ENCODE results near the gene COX11.

DNA sequence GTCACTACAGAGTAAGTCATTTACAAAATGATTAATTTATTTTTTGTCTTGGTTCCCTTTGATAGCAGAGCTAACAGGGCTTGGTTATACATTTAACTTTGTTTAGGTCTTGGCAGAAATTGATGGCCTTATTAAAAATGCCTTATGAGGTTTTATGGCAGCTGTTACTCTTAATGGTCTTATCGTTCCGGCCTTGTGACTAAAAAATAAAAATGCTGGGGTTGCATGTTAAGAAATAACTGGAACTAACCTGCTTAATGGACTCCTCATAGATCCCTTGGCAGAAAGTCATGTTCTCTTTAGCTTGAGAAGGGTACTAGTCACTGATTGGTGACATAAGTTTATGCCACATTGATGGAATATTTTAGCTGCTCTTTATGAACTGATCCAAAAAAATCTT, 18.3 kb downstream of the COX11 start:
- no peak for TF ChIP-seq EZH2 (IDR thresholded peaks at IDR 0.05)
- TF ChIP-seq, protein P1, sequence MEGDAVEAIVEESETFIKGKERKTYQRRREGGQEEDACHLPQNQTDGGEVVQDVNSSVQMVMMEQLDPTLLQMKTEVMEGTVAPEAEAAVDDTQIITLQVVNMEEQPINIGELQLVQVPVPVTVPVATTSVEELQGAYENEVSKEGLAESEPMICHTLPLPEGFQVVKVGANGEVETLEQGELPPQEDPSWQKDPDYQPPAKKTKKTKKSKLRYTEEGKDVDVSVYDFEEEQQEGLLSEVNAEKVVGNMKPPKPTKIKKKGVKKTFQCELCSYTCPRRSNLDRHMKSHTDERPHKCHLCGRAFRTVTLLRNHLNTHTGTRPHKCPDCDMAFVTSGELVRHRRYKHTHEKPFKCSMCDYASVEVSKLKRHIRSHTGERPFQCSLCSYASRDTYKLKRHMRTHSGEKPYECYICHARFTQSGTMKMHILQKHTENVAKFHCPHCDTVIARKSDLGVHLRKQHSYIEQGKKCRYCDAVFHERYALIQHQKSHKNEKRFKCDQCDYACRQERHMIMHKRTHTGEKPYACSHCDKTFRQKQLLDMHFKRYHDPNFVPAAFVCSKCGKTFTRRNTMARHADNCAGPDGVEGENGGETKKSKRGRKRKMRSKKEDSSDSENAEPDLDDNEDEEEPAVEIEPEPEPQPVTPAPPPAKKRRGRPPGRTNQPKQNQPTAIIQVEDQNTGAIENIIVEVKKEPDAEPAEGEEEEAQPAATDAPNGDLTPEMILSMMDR (IDR thresholded peaks at IDR 0.05) = no peak
- no peak for TF ChIP-seq EZH2phosphoT487 (IDR thresholded peaks at IDR 0.05)

All from neural progenitor cell (in vitro differentiated cells).